HepG2 (cell line): Measurements from ENCODE around the gene HLA-DQA1. TPM values are rescaled to one million over a fixed set of nuclear protein-coding genes. Genes with fewer than 3 reads are reported as not detected.

ENCODE experiments used
- ATAC-seq: fragments of 200-7000 bp; cut with Tn5 transposase; 3 replicates; pipeline ENCODE4 v1.9.1; 2020; ENCODE audit warnings: mild to moderate bottlenecking, moderate library complexity
- BruUV-seq: library from RNA; stranded (reverse); fragments of 400-500 nt; replicated peaks from 2 replicates; lab custom pipeline; 2021; lab: Mats Ljungman, UMichigan
- CTCF ChIA-PET: fragments of 300-600 bp; formaldehyde crosslinking; extraction: SDS; loops from one replicate; lab custom pipeline; 2021; ENCODE audit warnings: low total read pairs, inconsistent platforms, low intra/inter-chr PET ratio; lab: Yijun Ruan, JAX
- POLR2A ChIA-PET: fragments of 350-600 bp; sonication (Branson Sonifier 250); formaldehyde crosslinking; loops from one replicate; lab custom pipeline; 2020; ENCODE audit warnings: antibody characterized with exemption, inconsistent platforms; lab: Yijun Ruan, JAX
- DNase-seq: peaks from one replicate; pipeline ENCODE4 v3.0.0-alpha.2; 2015; ENCODE audit warnings: low spot score
- FAIRE-seq: peaks from 3 replicates; lab custom pipeline; 2011; peaks lifted over from hg19 to GRCh38; lab: Jason Lieb, UNC
- H2AFZ ChIP-seq: one replicate; pipeline ENCODE4 v1.6.1; 2011; ENCODE audit warnings: low read length, inconsistent platforms
- H3K27ac ChIP-seq: fragments of 300-600 bp; 3 replicates; pipeline ENCODE4 v1.8.0; 2011; ENCODE audit warnings: mixed run types, mild to moderate bottlenecking, mixed read lengths, low read length, inconsistent platforms; ENCODE audit not compliant: insufficient read depth; ENCODE audit errors: extremely low read length
- H3K27me3 ChIP-seq, 2 experiments: fragments of 200-600 bp in 1 of 2; 2 replicates in 1 of 2; 3 replicates in 1 of 2; pipeline versions ENCODE4 v1.6.0 to v1.8.0; 2011; ENCODE audit warnings: low read length in 2 of 2, mild to moderate bottlenecking in 2 of 2, moderate library complexity in 2 of 2, inconsistent platforms in 1 of 2; ENCODE audit not compliant: insufficient read depth in 2 of 2, control insufficient read depth in 1 of 2
- H3K36me3 ChIP-seq, 2 experiments: fragments of 200-600 bp in 1 of 2; replicated peaks in 1 of 2; 2 replicates in 1 of 2; 3 replicates in 1 of 2; pipeline versions ENCODE4 v1.5.1 to v1.8.0; 2011; ENCODE audit warnings: low read length in 2 of 2, inconsistent platforms in 1 of 2; ENCODE audit not compliant: insufficient read depth in 2 of 2, control insufficient read depth in 1 of 2
- H3K4me1 ChIP-seq: 2 replicates; pipeline ENCODE4 v1.5.1; 2012; ENCODE audit warnings: low read length, inconsistent platforms; ENCODE audit not compliant: insufficient read depth
- H3K4me2 ChIP-seq: 2 replicates; pipeline ENCODE4 v1.6.0; 2011; ENCODE audit warnings: low read depth, low read length, inconsistent platforms
- H3K4me3 ChIP-seq, 3 experiments: fragments of 200-600 bp in 1 of 3; sonication (generic), shearing (Covaris generic) in 1 of 3; replicated peaks in 1 of 3; 2 replicates each; pipeline ENCODE4 v1.5.1; 2011 to 2016; ENCODE audit warnings: low read length in 3 of 3, inconsistent platforms in 2 of 3, low read depth in 2 of 3, mild to moderate bottlenecking in 2 of 3, control low read depth in 1 of 3, mixed read lengths in 1 of 3; ENCODE audit not compliant: insufficient read depth in 1 of 3
- H3K79me2 ChIP-seq: one replicate; pipeline ENCODE4 v1.6.1; 2011; ENCODE audit warnings: low read length, inconsistent platforms; ENCODE audit not compliant: insufficient read depth
- H3K9ac ChIP-seq: 2 replicates; pipeline ENCODE4 v1.6.0; 2011; ENCODE audit warnings: mild to moderate bottlenecking, low read depth, low read length, inconsistent platforms; ENCODE audit not compliant: insufficient read depth
- H3K9me3 ChIP-seq: 2 replicates; pipeline ENCODE4 v1.5.1; 2012; ENCODE audit warnings: mild to moderate bottlenecking, low read length
- H4K20me1 ChIP-seq: 2 replicates; pipeline ENCODE4 v1.6.0; 2011; ENCODE audit warnings: inconsistent platforms, mild to moderate bottlenecking, low read length, moderate library complexity; ENCODE audit not compliant: insufficient read depth
- CHCHD3 ChIP-seq: sonication (generic); formaldehyde crosslinking; IDR thresholded peaks from 2 replicates; pipeline ENCODE4 v1.8.0; 2022; ENCODE audit warnings: mild to moderate bottlenecking, missing genetic modification reagents, moderate library complexity
- DZIP1 ChIP-seq: sonication (generic); formaldehyde crosslinking; IDR thresholded peaks from 2 replicates; pipeline ENCODE4 v1.5.0; 2020; ENCODE audit warnings: mild to moderate bottlenecking, missing genetic modification reagents
- E2F5 ChIP-seq: sonication (generic); formaldehyde crosslinking; conservative IDR thresholded peaks from 2 replicates; pipeline ENCODE4 v1.4.0; 2020; ENCODE audit warnings: missing genetic modification reagents
- EHMT2 ChIP-seq: fragments of 200-600 bp; sonication (generic); IDR thresholded peaks from 2 replicates; pipeline ENCODE4 v1.7.0; 2017; ENCODE audit warnings: antibody characterized with exemption, low read depth, low read length, borderline replicate concordance
- KDM2A ChIP-seq: sonication (generic); formaldehyde crosslinking; IDR thresholded peaks from 2 replicates; pipeline ENCODE4 v1.4.0; 2020; ENCODE audit warnings: low read depth, missing genetic modification reagents, borderline replicate concordance
- MTA1 ChIP-seq: sonication (generic); formaldehyde crosslinking; IDR thresholded peaks from 2 replicates; pipeline ENCODE4 v1.4.0; 2020; ENCODE audit warnings: missing genetic modification reagents, mild to moderate bottlenecking, borderline replicate concordance
- PHF5A ChIP-seq: IDR thresholded peaks from one replicate; pipeline ENCODE4 v1.6.1; 2018; ENCODE audit warnings: low read depth, missing genetic modification reagents; ENCODE audit not compliant: unreplicated experiment
- SMARCE1 ChIP-seq: fragments of 450-650 bp; IDR thresholded peaks from 2 replicates; pipeline ENCODE4 v1.6.1; 2017; ENCODE audit warnings: borderline replicate concordance
- SOX6 ChIP-seq, 2 experiments: fragments of 450-650 bp in 1 of 2; sonication (generic) in 1 of 2; formaldehyde crosslinking in 1 of 2; IDR thresholded peaks; 2 replicates each; pipeline versions ENCODE4 v1.4.0 to v1.6.1; 2017 to 2020; ENCODE audit warnings: antibody characterized with exemption in 1 of 2, mild to moderate bottlenecking in 1 of 2, missing genetic modification reagents in 1 of 2
- TBL1XR1 ChIP-seq: fragments of 150-350 bp; IDR thresholded peaks from 2 replicates; pipeline ENCODE4 v1.6.1; 2014; ENCODE audit warnings: borderline replicate concordance, low read length; ENCODE audit not compliant: partially characterized antibody
- ZNF275 ChIP-seq: sonication (generic); formaldehyde crosslinking; IDR thresholded peaks from 2 replicates; pipeline ENCODE4 v1.8.0; 2022; ENCODE audit warnings: missing genetic modification reagents, mild to moderate bottlenecking, inconsistent platforms, borderline replicate concordance
- ZNF331 ChIP-seq: sonication (generic); formaldehyde crosslinking; IDR thresholded peaks from 2 replicates; pipeline ENCODE4 v1.4.0; 2020; ENCODE audit warnings: missing genetic modification reagents
- ZNF496 ChIP-seq: sonication (generic); formaldehyde crosslinking; IDR thresholded peaks from 2 replicates; pipeline ENCODE4 v1.8.1; 2023; ENCODE audit warnings: mild to moderate bottlenecking, moderate library complexity, missing genetic modification reagents; ENCODE audit not compliant: insufficient replicate concordance
- ZNF749 ChIP-seq: sonication (generic); formaldehyde crosslinking; IDR thresholded peaks from 2 replicates; pipeline ENCODE4 v1.8.0; 2022; ENCODE audit warnings: mild to moderate bottlenecking, missing genetic modification reagents, moderate library complexity, borderline replicate concordance
- WGBS: methylation state at CpG from one replicate; pipeline ENCODE4 v1.1.6; 2017; ENCODE audit warnings: low lambda C conversion rate; 5-methylcytosine and 5-hydroxymethylcytosine counted together
- in situ Hi-C: cut with HindIII; loops from 2 replicates; pipeline ENCODE4 v1.10.0; 2017; ENCODE audit warnings: low pct_unique_long_range_greater_than_20kb; ENCODE audit not compliant: extremely low pct_ligation_motif_present
- intact Hi-C: fragments of 100-400 bp; cut with micrococcal nuclease; formaldehyde crosslinking; loops from one replicate; pipeline ENCODE4 v1.10.0; 2022; ENCODE audit not compliant: unreplicated experiment
- polyA plus RNA-seq, 8 experiments: library from polyadenylated mRNA; depleted of rRNA in 3 of 8; stranded (reverse) in 7 of 8; unstranded in 1 of 8; fragments of >200 nt; fragmentation: Illumina TruSeq in 4 of 8; extraction: Trizol in 4 of 8; gene quantifications; 2 replicates each; pipeline versions ENCODE4 v1.2.1 to v1.2.3, GENCODE V29; 2011 to 2016; ENCODE audit warnings: low read depth in 4 of 8, missing spikeins in 1 of 8, mixed read lengths in 1 of 8; ENCODE audit not compliant: insufficient read depth in 1 of 8
- total RNA-seq, 5 experiments: library from RNA; depleted of rRNA; stranded (reverse); fragments of >200 nt; fragmentation: Illumina TruSeq; extraction: Trizol; gene quantifications; 2 replicates each; pipeline ENCODE4 v1.2.3, GENCODE V29; 2016; ENCODE audit warnings: low read depth in 1 of 5

HLA-DQA1 gene
- total and polyA plus RNA-seq, 2 of the 13 experiments (the other 11 are each of a cell fraction or from before 2014, with no cell fraction given): not detected

- ATAC-seq (no peak), FAIRE-seq (no peak), DNase-seq (no peak)
- Histone ChIP-seq H3K36me3 (no peaks in the 10 kb centered on the region), H3K79me2 (no peaks in the 10 kb centered on the region), H3K4me1 (no peaks in the 10 kb centered on the region), H3K27ac (no peak overlapping the region), H3K9ac (no peak overlapping the region), H3K4me2 (no peak overlapping the region), H3K4me3 (no peak overlapping the region), H4K20me1 (no peaks in the 10 kb centered on the region), H2AFZ (no peak overlapping the region), H3K9me3 (no peaks in the 10 kb centered on the region), H3K27me3 (no peaks in the 10 kb centered on the region)
- no TSS peak for BruUV-seq
- TF ChIP-seq SMARCE1 (no peak), SOX6 (IDR thresholded peaks at IDR 0.05) (no peak), SOX6 (CRISPR knock-in tag; IDR thresholded peaks at IDR 0.05) (no peak), E2F5 (CRISPR knock-in tag) (no peak), PHF5A (CRISPR knock-in tag) (no peak), ZNF496 (CRISPR knock-in tag) (no peak), EHMT2 (no peak), CHCHD3 (CRISPR knock-in tag) (no peak)
- ChIA-PET POLR2A (no interaction called here), CTCF (no interaction called here)
- in situ Hi-C loops (no loop called here), intact Hi-C loops (no loop called here)
- WGBS: 0% methylated on average over 1 of the region's 1 CpG
Observed at GRCh38 chr6:32680055-32680454, 42.8 kb downstream of the HLA-DQA1 start.

DNA sequence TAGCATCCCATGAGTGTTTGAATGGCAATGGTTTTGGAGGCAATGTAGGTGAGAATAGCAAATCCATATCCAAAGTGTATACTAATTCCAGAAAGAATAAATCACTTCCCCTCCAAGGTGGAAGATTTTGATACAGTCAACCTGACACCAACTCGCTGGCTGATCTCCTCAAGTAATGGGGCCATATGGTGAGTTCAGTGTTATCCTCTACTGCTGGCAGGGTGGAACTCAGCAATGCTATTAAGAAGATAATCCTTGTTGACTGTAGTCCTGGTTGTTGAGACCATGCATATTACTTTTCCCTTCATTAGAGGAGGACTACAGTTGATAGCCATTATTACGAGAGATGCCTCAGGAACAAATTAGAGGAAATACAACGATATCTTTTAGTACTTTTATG lies 47.0 kb downstream of the HLA-DQA1 start:
- ATAC-seq: no peak
- intact Hi-C loops (no loop called here), in situ Hi-C loops (no loop called here)
- Histone ChIP-seq H4K20me1 (no peaks in the 10 kb centered on the region), H3K4me3 (no peak overlapping the region), H3K9ac (no peak overlapping the region), H3K27me3 (0 out of 5 replicates have a peak, but pooled peaks cover 0 to 6% of the 10 kb centered on the region in 2 experiments), H2AFZ (no peak overlapping the region), H3K4me1 (no peaks in the 10 kb centered on the region), H3K9me3 (no peaks in the 10 kb centered on the region), H3K27ac (no peak overlapping the region), H3K36me3 (no peaks in the 10 kb centered on the region), H3K4me2 (no peak overlapping the region), H3K79me2 (no peaks in the 10 kb centered on the region)
- DNase-seq: no peak
- no peak for FAIRE-seq
- no TSS peak for BruUV-seq
- ChIA-PET CTCF (no interaction called here), POLR2A (no interaction called here)
- WGBS: 4% methylated on average over 3 of the region's 3 CpGs
- TF ChIP-seq ZNF275 (no peak), MTA1 (CRISPR knock-in tag) (no peak), ZNF331 (CRISPR knock-in tag) (no peak), KDM2A (no peak), DZIP1 (CRISPR knock-in tag) (no peak), ZNF749 (CRISPR knock-in tag) (no peak), TBL1XR1 (no peak)
